GM19193 (cell line): ENCODE results near the gene PCBP3.

Source experiments
- POLR2A ChIP-seq: IDR thresholded peaks from 4 replicates; pipeline ENCODE4 v1.6.1; 2011; ENCODE audit not compliant: insufficient read depth, insufficient read length; ENCODE audit errors: extremely low read depth

Gene PCBP3

DNA sequence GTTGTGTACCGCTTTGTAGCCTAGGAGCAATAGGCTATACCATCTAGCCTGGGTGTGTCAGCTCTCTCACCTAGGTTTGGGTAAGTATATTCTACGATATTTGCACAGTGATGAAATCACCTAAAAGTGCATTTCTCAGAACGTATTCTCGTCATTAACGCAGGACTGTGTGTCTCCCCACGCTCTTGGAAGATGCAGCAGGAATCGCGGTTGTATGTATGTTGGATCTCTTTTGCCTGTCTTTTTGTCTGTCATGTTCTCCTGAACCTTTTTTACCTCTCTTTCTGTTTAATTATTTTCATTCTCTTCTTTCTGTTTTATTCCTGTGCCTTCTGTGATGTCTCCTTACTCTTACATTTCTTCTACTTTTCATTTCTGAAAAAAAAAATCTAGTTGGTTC is 197.5 kb downstream of the PCBP3 start:
- no peak for TF ChIP-seq POLR2A

- no peak for TF ChIP-seq POLR2A
These were observed 199.9 kb downstream of the PCBP3 start for GRCh38 chr21:45843426-45843825.

GRCh38 chr21:45844181-45844580 is 200.7 kb downstream of the PCBP3 start:
- no peak for TF ChIP-seq POLR2A

DNA sequence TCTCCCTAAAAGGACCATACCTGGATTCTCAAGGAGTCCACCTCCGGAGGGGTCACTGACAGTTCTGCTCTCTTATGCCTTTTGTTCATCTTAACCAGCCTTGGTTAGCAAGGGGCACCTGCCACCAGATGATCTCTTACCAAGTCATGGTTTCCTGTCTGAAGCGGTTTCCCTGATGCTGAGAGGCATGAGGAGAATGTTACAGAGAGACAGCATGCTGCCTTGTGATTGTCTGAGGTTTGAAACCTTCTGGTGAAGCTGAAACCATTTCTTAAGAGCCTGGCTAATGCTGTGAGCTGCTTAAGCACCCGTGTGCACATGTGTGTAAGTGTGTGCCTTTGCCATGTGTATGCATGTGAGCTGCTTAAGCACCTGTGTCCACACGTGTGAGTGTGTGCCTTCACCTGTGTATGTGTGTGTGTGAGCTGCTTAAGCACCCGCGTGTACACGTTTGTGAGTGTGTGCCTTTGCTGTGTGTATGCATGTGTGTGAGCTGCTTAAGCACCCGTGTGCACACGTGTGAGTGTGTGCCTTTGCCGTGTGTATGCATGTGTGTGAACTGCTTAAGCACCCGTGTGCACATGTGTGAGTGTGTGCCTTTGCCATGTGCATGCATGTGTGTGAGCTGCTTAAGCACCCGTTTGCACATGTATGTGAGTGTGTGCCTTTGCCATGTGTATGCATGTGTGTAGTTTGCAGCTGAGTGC is 201.7 kb downstream of the PCBP3 start:
- no peak for TF ChIP-seq POLR2A

DNA sequence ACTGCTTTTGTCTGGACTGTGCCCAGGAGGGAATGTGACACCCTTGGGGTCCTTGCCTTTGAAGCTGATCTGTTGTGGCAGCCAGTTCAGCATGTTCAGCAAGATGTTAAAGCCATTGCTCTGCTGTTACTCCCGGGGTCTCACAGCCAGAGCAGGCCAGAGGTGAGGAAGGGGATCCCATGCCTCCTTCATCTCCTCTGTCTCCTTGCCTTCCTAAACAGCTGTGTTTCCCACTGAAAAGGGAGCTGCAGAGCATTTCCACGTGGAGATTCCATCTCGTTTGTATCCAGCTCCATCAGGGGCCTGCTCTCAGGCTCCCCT is 202.2 kb downstream of the PCBP3 start:
- no peak for TF ChIP-seq POLR2A

DNA sequence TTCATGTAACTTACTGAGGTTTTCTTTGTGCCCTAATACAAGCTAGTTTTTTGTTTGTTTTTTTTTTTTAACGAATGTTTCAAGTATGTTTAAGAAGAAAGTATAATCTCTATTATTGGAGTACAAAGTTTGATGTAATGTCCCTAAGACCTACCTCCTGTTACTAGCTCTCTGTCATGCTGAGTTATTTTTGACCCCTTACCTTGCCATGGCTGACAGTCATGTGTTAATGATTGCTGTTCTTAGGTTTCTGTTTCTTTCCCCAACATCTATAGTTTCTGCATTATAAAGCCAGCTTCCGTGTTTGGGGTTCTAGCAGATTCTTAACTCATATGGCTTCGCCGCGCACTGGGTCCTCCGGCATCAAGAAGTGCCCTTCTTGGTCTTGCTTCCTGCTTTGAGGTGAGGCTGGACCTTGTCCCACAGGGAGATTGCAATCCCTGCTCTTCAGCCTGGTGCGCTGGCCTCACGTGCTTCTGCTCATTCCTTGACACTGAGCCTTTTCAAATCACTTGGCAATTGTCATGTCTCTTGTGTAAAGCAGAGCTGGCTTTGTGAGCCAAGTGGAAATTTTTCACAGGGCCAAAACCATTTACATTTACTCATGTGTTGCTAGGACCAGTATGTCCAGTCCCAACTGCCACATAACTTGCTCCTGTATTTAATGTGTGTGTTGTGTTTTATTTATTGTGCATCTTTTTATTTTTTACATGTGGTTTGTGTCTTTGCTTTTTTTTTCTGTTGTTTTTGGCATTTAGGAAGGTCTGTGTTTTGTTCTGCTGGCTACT is 203.0 kb downstream of the PCBP3 start:
- no peak for TF ChIP-seq POLR2A

DNA sequence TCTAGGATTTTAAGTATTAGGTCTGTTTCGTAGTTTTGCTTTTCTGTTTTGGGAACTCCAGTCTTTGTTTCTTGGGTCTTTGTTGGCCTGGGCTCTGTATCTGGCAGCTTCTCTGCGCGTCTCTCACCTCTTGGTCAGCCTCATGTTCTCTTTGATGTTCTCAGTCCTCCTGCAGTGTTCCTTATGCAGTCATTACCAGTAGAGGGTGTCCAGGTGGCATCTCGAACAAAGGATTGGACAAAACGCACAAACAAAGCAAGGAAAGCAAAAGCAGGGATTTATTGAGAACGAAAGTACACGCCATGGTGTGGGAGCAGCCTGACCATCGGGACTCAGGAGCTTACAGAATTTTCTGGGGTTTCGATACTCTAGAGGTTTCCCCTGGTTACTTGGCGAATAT is 204.3 kb downstream of the PCBP3 start:
- TF ChIP-seq POLR2A: no peak

GRCh38 chr21:45848331-45848730 is 204.8 kb downstream of the PCBP3 start:
- no peak for TF ChIP-seq POLR2A

- no peak for TF ChIP-seq POLR2A
These were observed 205.3 kb downstream of the PCBP3 start for GRCh38 chr21:45848805-45849204.

GRCh38 chr21:45849651-45850050 is 206.1 kb downstream of the PCBP3 start:
- no peak for TF ChIP-seq POLR2A

- TF ChIP-seq POLR2A: no peak
These were observed 206.7 kb downstream of the PCBP3 start for GRCh38 chr21:45850181-45850580.

- no peak for TF ChIP-seq POLR2A
These were observed 209.4 kb downstream of the PCBP3 start for GRCh38 chr21:45852886-45853400.

DNA sequence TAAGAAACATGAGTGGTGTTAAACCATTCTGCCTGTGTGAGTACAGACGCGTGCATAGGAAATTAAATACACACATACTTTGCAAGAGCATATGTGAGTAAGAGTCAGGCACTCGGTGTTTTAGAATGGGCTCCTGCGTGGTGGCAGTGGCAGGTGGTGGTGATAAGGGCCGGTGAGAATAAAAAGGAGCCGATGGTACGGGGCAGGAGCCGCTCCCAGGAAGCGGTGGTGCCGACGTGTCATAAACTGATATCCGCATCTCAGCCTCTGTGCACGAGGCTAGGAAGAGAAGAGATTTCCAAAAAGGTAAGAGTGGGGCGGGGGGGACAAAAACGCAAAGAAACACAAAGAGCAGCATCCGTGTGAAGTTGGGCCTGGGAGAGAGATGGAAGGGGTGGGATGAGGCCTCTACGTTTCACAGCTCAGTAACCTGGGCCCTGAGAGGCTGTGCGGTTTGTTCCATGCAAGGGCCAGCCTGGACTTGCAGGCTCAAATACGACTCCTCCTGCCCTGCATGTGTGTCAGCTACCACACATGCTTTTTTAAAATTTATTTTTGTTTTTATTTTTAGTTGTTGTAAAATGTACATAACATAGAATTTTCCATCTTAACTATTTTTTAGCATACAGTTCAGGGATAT is 210.3 kb downstream of the PCBP3 start:
- no peak for TF ChIP-seq POLR2A

- TF ChIP-seq POLR2A: no peak
These were observed 211.2 kb downstream of the PCBP3 start for GRCh38 chr21:45854690-45855247.

- TF ChIP-seq POLR2A: no peak
These were observed 211.8 kb downstream of the PCBP3 start for GRCh38 chr21:45855248-45855811.
